Effector memory CD8-positive, alpha-beta T cell (primary cell): ENCODE data around the gene KHDC1.
"Not testable (repeated sequence)": the region's sequence is repeated elsewhere in the genome, so short reads cannot be mapped to it uniquely, and the experiment has no call there.

ENCODE experiments used
- ATAC-seq: fragments of 150-1000 bp; cut with Tn5 transposase; replicated peaks from 2 replicates; pipeline ENCODE4 v1.10.0; 2021; ENCODE audit warnings: mild to moderate bottlenecking, moderate library complexity
- DNase-seq, 3 experiments: peaks; one replicate each; pipeline ENCODE4 v3.0.0; 2021
- H3K27ac Mint-ChIP-seq, 2 donors: one replicate each; pipeline ENCODE4 v1.8.0; 2022; ENCODE audit warnings: mild to moderate bottlenecking in 2 of 2, mixed read lengths in 2 of 2, moderate library complexity in 2 of 2
- H3K27me3 Mint-ChIP-seq, 2 donors: one replicate each; pipeline ENCODE4 v1.8.0; 2022; ENCODE audit warnings: mixed read lengths in 2 of 2
- H3K36me3 Mint-ChIP-seq: one replicate; pipeline ENCODE4 v1.8.0; 2022; ENCODE audit warnings: mild to moderate bottlenecking, moderate library complexity, mixed read lengths; ENCODE audit not compliant: insufficient read depth
- H3K4me1 Mint-ChIP-seq, 2 donors: one replicate each; pipeline ENCODE4 v1.8.0; 2022; ENCODE audit warnings: low read depth in 2 of 2, mixed read lengths in 2 of 2
- H3K4me3 Mint-ChIP-seq, 2 donors: one replicate each; pipeline ENCODE4 v1.8.0; 2022; ENCODE audit warnings: mild to moderate bottlenecking in 2 of 2, mixed read lengths in 2 of 2, moderate library complexity in 2 of 2
- H3K9me3 Mint-ChIP-seq, 2 donors: one replicate each; pipeline ENCODE4 v1.8.0; 2022; ENCODE audit warnings: mixed read lengths in 2 of 2

KHDC1 gene

GRCh38 chr6:73234733-73235132, 28.3 kb downstream of the KHDC1 start:
- Mint-ChIP-seq H3K27ac (no peak overlapping the region), H3K4me3 (no peak overlapping the region), H3K27me3 (no peaks in the 10 kb centered on the region), H3K36me3 (no peaks in the 10 kb centered on the region), H3K4me1 (no peaks in the 10 kb centered on the region), H3K9me3 (no peaks in the 10 kb centered on the region)
- DNase-seq (no peak), ATAC-seq (no peak)

- not testable (repeated sequence) for H3K4me1 Mint-ChIP-seq, DNase-seq, ATAC-seq, H3K4me3 Mint-ChIP-seq, H3K27ac Mint-ChIP-seq, H3K36me3 Mint-ChIP-seq, H3K27me3 Mint-ChIP-seq, H3K9me3 Mint-ChIP-seq
Observed at GRCh38 chr6:73233971-73234370, 29.0 kb downstream of the KHDC1 start.

GRCh38 chr6:73233048-73233447, 29.9 kb downstream of the KHDC1 start:
- Mint-ChIP-seq H3K4me1 (no peaks in the 10 kb centered on the region), H3K27ac (no peak overlapping the region), H3K4me3 (no peak overlapping the region), H3K9me3 (no peaks in the 10 kb centered on the region), H3K27me3 (no peaks in the 10 kb centered on the region), H3K36me3 (no peaks in the 10 kb centered on the region)
- ATAC-seq (no peak), DNase-seq (no peak)

GRCh38 chr6:73231986-73232391, 31.0 kb downstream of the KHDC1 start:
- no peaks in the 10 kb centered on the region for H3K9me3 Mint-ChIP-seq

DNA sequence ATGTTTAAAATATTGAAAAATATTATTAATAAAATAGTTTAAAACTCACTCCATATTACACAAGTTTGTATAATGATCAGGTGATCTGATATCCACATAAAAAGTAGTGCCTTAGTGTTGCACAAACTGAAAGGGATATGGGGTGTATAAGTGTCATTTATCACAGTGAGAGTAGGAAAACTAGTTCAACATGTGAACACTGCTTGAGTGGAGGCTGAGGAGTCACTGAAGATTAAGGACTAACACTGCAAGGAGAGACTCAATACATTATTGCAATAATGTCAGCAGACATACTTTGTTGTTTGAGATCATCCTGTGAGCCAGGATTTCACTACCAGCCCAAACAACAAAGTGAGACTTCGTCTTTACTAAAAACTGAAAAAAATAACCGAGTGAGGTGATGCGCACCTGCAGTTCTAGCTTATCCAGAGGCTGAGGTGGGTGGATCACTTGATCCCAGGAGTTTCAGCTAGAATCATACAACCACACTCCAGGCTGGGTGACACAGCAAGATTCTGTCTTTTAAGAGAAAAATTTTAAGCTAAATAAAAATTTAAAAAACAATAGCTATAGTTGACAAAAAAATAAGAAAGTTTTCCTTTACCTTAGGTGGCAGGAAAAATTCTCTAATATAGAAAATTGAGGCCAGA, 35.3 kb downstream of the KHDC1 start:
- peaks cover 0 to 6% of the 10 kb centered on the region in 2 donors for H3K27me3 Mint-ChIP-seq
- H3K4me1 Mint-ChIP-seq: no peaks in the 10 kb centered on the region
- ATAC-seq: no peak
- H3K4me3 Mint-ChIP-seq: no peak overlapping the region
- H3K36me3 Mint-ChIP-seq: no peaks in the 10 kb centered on the region
- no peak overlapping the region for H3K27ac Mint-ChIP-seq
- no peak for DNase-seq
- no peaks in the 10 kb centered on the region for H3K9me3 Mint-ChIP-seq

More at GRCh38 chr6:73231986-73232391, 31.0 kb downstream of the KHDC1 start:
- Mint-ChIP-seq H3K4me3 (no peak overlapping the region), H3K4me1 (no peaks in the 10 kb centered on the region), H3K27ac (no peak overlapping the region), H3K36me3 (no peaks in the 10 kb centered on the region), H3K27me3 (no peaks in the 10 kb centered on the region)
- ATAC-seq (no peak), DNase-seq (no peak)

DNA sequence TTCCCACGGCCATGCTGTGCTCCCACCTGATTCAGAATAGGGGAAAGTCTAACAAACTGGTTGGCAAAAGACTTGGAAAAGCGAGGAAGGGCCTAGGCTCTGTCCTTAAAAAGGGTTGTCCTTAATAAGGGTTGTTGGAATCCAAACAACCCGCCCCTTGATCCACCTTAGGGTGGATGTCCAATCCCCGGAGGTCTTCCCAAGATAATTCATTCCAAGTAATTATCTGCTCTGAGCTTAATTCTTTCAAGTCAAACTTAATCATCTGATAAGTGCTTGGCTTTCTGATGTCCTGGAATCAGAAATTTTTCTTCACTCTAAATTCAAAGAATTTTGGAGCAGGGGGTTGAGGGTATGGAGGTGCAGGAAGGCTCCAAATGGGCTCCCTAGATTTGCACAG, 37.6 kb downstream of the KHDC1 start, which contains the start of gene KHDC1L:
Gene KHDC1L (minus strand): TSS at position 101 of the 400 bp plus-strand sequence. CDS start 88 bp downstream, at position 13.
- no peaks in the 10 kb centered on the region for H3K4me1 Mint-ChIP-seq
- H3K9me3 Mint-ChIP-seq: no peaks in the 10 kb centered on the region

GRCh38 chr6:73216859-73217258, 46.1 kb downstream of the KHDC1 start:
- no peaks in the 10 kb centered on the region for H3K36me3 Mint-ChIP-seq
- DNase-seq: no peak
- no peaks in the 10 kb centered on the region for H3K4me1 Mint-ChIP-seq
- H3K9me3 Mint-ChIP-seq: no peaks in the 10 kb centered on the region
- ATAC-seq: no peak
- no peak overlapping the region for H3K4me3 Mint-ChIP-seq
- H3K27ac Mint-ChIP-seq: no peak overlapping the region
- no peaks in the 10 kb centered on the region for H3K27me3 Mint-ChIP-seq

More for the DNA sequence above, 37.6 kb downstream of the KHDC1 start, which contains the start of gene KHDC1L:
- no peak within 1 kb of the TSS for H3K4me3 Mint-ChIP-seq
- DNase-seq: no peak
- peak within 1 kb of the TSS in 1 of 2 donors; percentile 67 for H3K27ac Mint-ChIP-seq
- peaks cover 0 to 6% of the 10 kb centered on the region in 2 donors for H3K27me3 Mint-ChIP-seq
- no peak for ATAC-seq
- no peaks in the 10 kb centered on the region for H3K36me3 Mint-ChIP-seq

- Mint-ChIP-seq H3K36me3 (no peaks in the 10 kb centered on the region), H3K27ac (no peak overlapping the region), H3K9me3 (no peaks in the 10 kb centered on the region), H3K4me3 (no peak overlapping the region), H3K4me1 (no peaks in the 10 kb centered on the region), H3K27me3 (peaks cover 0 to 12% of the 10 kb centered on the region in 2 donors)
- ATAC-seq (no peak), DNase-seq (no peak)
Observed at GRCh38 chr6:73209117-73209516, 53.9 kb downstream of the KHDC1 start.

DNA sequence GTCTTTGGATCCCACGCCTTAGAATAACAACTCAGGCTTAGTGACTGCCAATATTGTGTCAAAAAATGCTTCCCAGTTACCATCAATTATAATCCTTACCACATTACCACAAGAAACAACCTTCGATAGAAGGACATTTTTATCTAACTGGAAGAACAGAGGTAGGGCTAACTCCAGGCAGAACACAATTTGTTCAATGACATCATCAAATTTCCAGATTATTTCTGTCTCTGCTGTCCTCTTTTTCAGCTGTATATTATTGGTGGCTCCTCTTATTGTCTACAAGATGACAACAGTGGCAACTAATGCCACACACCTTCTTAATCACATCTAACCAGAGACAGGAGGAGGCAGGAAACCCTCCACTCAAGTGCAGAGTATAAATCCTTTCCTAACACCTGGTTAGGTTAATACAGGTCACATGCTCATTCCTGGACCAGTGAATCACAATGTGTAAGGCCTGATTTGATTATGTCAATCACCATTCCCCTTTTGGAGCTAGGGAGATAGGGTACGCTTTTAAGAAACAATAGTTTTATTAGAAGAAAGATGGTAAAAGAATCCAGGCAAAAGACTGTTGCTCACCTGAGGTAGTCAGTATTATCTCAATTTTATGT, 55.7 kb downstream of the KHDC1 start:
- H3K36me3 Mint-ChIP-seq: no peaks in the 10 kb centered on the region
- no peaks in the 10 kb centered on the region for H3K4me1 Mint-ChIP-seq
- no peak overlapping the region for H3K4me3 Mint-ChIP-seq
- no peak overlapping the region for H3K27ac Mint-ChIP-seq
- DNase-seq (no peak), ATAC-seq (no peak)
- H3K27me3 Mint-ChIP-seq: peaks cover 0 to 12% of the 10 kb centered on the region in 2 donors
- no peaks in the 10 kb centered on the region for H3K9me3 Mint-ChIP-seq

DNA sequence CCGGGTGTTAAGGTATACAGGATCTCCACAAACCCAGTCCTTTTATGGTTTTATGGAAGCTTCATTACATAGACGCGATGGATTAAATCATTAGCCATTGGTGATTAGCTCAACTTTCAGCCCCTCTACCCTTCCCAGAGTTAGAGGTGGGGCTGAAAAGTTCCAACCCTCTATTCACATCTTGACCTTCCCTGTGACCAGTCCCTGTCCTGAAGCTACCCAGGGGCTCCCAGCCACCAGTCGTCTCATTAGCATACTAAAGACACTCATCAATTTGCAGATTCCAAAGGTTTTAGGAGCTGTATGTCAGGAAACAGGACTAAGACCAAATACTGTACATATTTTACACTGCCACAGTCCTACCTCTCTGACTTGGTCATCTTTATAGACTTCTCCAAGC, 58.7 kb downstream of the KHDC1 start:
- no peak overlapping the region for H3K4me3 Mint-ChIP-seq

DNA sequence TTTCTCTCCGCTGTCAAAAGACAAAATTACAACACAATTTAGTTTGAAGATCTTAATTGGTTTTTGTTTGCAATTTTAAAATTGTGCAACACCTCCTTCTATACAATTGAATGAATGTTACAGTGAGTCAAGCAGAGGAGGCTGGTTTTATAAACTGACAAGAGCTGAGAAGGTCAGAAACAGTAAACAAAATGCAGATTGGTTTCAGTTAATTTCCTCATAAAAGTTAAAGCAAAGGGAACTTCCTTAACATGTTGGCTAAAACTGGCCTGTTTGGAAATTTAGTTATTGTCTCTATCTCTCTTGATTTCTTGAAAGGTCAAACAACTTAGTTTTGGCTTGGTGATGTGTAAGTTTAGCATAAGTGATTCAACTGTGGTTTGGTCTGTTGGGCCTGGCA, 59.9 kb downstream of the KHDC1 start:
- Mint-ChIP-seq H3K9me3 (no peaks in the 10 kb centered on the region), H3K27ac (no peak overlapping the region), H3K4me1 (no peaks in the 10 kb centered on the region), H3K4me3 (no peak overlapping the region), H3K27me3 (peaks cover 0 to 12% of the 10 kb centered on the region in 2 donors), H3K36me3 (no peaks in the 10 kb centered on the region)
- ATAC-seq (no peak), DNase-seq (no peak)

More for the DNA sequence above, 58.7 kb downstream of the KHDC1 start:
- Mint-ChIP-seq H3K27me3 (peaks cover 0 to 12% of the 10 kb centered on the region in 2 donors), H3K27ac (no peak overlapping the region), H3K4me1 (no peaks in the 10 kb centered on the region), H3K9me3 (no peaks in the 10 kb centered on the region), H3K36me3 (no peaks in the 10 kb centered on the region)
- ATAC-seq (no peak), DNase-seq (no peak)

DNA sequence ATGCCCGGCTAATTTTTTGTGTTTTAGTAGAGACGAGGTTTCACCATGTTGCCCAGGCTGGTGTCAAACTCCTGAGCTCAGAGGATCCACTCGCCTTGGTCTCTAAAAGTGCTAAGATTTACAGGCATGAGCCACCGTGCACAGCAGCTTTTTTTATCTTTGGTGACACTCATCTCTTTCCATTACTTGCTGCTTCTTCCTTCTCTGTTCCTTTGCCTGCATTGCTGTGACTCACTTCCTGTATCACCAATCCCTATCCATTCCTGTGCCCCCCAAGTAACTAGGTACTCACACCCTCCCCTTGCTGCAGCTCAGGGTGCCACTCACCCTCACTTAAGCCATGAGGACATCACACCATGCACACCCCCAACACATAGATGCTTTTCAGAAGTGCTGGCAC, 62.3 kb downstream of the KHDC1 start:
- Mint-ChIP-seq H3K4me1 (peaks cover 0 to 2% of the 10 kb centered on the region in 2 donors), H3K36me3 (no peaks in the 10 kb centered on the region), H3K4me3 (no peak overlapping the region), H3K27ac (no peak overlapping the region), H3K27me3 (no peaks in the 10 kb centered on the region), H3K9me3 (no peaks in the 10 kb centered on the region)
- no peak for DNase-seq
- no peak for ATAC-seq

GRCh38 chr6:73200247-73200646, 62.7 kb downstream of the KHDC1 start:
- H3K27me3 Mint-ChIP-seq: no peaks in the 10 kb centered on the region
- ATAC-seq: no peak
- no peaks in the 10 kb centered on the region for H3K9me3 Mint-ChIP-seq
- no peak for DNase-seq
- H3K36me3 Mint-ChIP-seq: no peaks in the 10 kb centered on the region
- no peak overlapping the region for H3K27ac Mint-ChIP-seq
- H3K4me1 Mint-ChIP-seq: peaks cover 0 to 2% of the 10 kb centered on the region in 2 donors
- no peak overlapping the region for H3K4me3 Mint-ChIP-seq

- ATAC-seq (no peak), DNase-seq (no peak)
- no peak overlapping the region for H3K27ac Mint-ChIP-seq
- no peaks in the 10 kb centered on the region for H3K9me3 Mint-ChIP-seq
- H3K4me3 Mint-ChIP-seq: no peak overlapping the region
- no peaks in the 10 kb centered on the region for H3K27me3 Mint-ChIP-seq
- no peaks in the 10 kb centered on the region for H3K36me3 Mint-ChIP-seq
- peaks cover 0 to 2% of the 10 kb centered on the region in 2 donors for H3K4me1 Mint-ChIP-seq
Observed at GRCh38 chr6:73194744-73195143, 68.3 kb downstream of the KHDC1 start.
